ENCODE data around the gene RAPGEF1. TPM values are rescaled to one million over a fixed set of nuclear protein-coding genes. Genes with fewer than 3 reads are reported as not detected.

RAPGEF1 gene
- polyA plus RNA-seq, 2 donors, result 9.0 to 11.0 TPM

- H3K9me3 ChIP-seq (ENCODE audit: control insufficient read depth in 2 of 2, insufficient read depth in 1 of 2, low read depth in 1 of 2, low read length in 1 of 2), result no peaks in the 10 kb centered on the region
- H3K27ac ChIP-seq (ENCODE audit: low read depth in 2 of 2, low read length in 1 of 2), result peak overlapping the region; percentile 34 to 67
- 64 to 65% methylated on average over 12 of the region's 12 CpGs for WGBS, 2 donors
These were observed 7.1 kb downstream of the RAPGEF1 start for GRCh38 chr9:131732636-131733289.

GRCh38 chr9:131732061-131732526 lies 7.8 kb downstream of the RAPGEF1 start:
- no peaks in the 10 kb centered on the region for H3K9me3 ChIP-seq (ENCODE audit: control insufficient read depth in 2 of 2, insufficient read depth in 1 of 2, low read depth in 1 of 2, low read length in 1 of 2)
- peaks cover 13 to 27% of the 10 kb centered on the region in 2 donors for H3K4me1 ChIP-seq (ENCODE audit: control insufficient read depth in 2 of 2, insufficient read depth in 2 of 2, low read length in 1 of 2)
- H3K36me3 ChIP-seq (ENCODE audit: control insufficient read depth in 2 of 2, insufficient read depth in 2 of 2, low read length in 1 of 2), result no peaks in the 10 kb centered on the region
- WGBS, 2 donors, result 40 to 63% methylated on average over 8 of the region's 8 CpGs
- peak overlapping the region; percentile 75 to 78 for H3K27ac ChIP-seq (ENCODE audit: low read depth in 2 of 2, low read length in 1 of 2)
- no peaks in the 10 kb centered on the region for H3K27me3 ChIP-seq (ENCODE audit: control insufficient read depth in 1 of 2, insufficient read depth in 2 of 2, low read length in 2 of 2)
- no peak overlapping the region for H3K4me3 ChIP-seq (ENCODE audit: low read depth in 1 of 2, low read length in 2 of 2)

More at GRCh38 chr9:131732636-131733289, 7.1 kb downstream of the RAPGEF1 start:
- H3K27me3 ChIP-seq (ENCODE audit: control insufficient read depth in 1 of 2, insufficient read depth in 2 of 2, low read length in 2 of 2), result no peaks in the 10 kb centered on the region
- H3K4me3 ChIP-seq (ENCODE audit: low read depth in 1 of 2, low read length in 2 of 2), result no peak overlapping the region
- no peaks in the 10 kb centered on the region for H3K36me3 ChIP-seq (ENCODE audit: control insufficient read depth in 2 of 2, insufficient read depth in 2 of 2, low read length in 1 of 2)
- peaks cover 13 to 27% of the 10 kb centered on the region in 2 donors for H3K4me1 ChIP-seq (ENCODE audit: control insufficient read depth in 2 of 2, insufficient read depth in 2 of 2, low read length in 1 of 2)

GRCh38 chr9:131731644-131732043 lies 8.2 kb downstream of the RAPGEF1 start:
- H3K4me3 ChIP-seq (ENCODE audit: low read depth in 1 of 2, low read length in 2 of 2), result no peak overlapping the region
- H3K27me3 ChIP-seq (ENCODE audit: control insufficient read depth in 1 of 2, insufficient read depth in 2 of 2, low read length in 2 of 2), result no peaks in the 10 kb centered on the region
- peak overlapping the region; percentile 75 to 78 for H3K27ac ChIP-seq (ENCODE audit: low read depth in 2 of 2, low read length in 1 of 2)
- WGBS, 2 donors, result 42 to 47% methylated on average over 5 of the region's 5 CpGs
- peaks cover 13 to 26% of the 10 kb centered on the region in 2 donors for H3K4me1 ChIP-seq (ENCODE audit: control insufficient read depth in 2 of 2, insufficient read depth in 2 of 2, low read length in 1 of 2)
- no peaks in the 10 kb centered on the region for H3K9me3 ChIP-seq (ENCODE audit: control insufficient read depth in 2 of 2, insufficient read depth in 1 of 2, low read depth in 1 of 2, low read length in 1 of 2)
- no peaks in the 10 kb centered on the region for H3K36me3 ChIP-seq (ENCODE audit: control insufficient read depth in 2 of 2, insufficient read depth in 2 of 2, low read length in 1 of 2)

GRCh38 chr9:131731237-131731636 lies 8.6 kb downstream of the RAPGEF1 start:
- peaks cover 13 to 22% of the 10 kb centered on the region in 2 donors for H3K4me1 ChIP-seq (ENCODE audit: control insufficient read depth in 2 of 2, insufficient read depth in 2 of 2, low read length in 1 of 2)
- H3K36me3 ChIP-seq (ENCODE audit: control insufficient read depth in 2 of 2, insufficient read depth in 2 of 2, low read length in 1 of 2), result no peaks in the 10 kb centered on the region
- H3K27me3 ChIP-seq (ENCODE audit: control insufficient read depth in 1 of 2, insufficient read depth in 2 of 2, low read length in 2 of 2), result no peaks in the 10 kb centered on the region
- 41 to 43% methylated on average over 7 of the region's 7 CpGs for WGBS, 2 donors
- no peaks in the 10 kb centered on the region for H3K9me3 ChIP-seq (ENCODE audit: control insufficient read depth in 2 of 2, insufficient read depth in 1 of 2, low read depth in 1 of 2, low read length in 1 of 2)
- no peak overlapping the region for H3K4me3 ChIP-seq (ENCODE audit: low read depth in 1 of 2, low read length in 2 of 2)
- H3K27ac ChIP-seq (ENCODE audit: low read depth in 2 of 2, low read length in 1 of 2), result peak overlapping the region; percentile 75 to 78

GRCh38 chr9:131728961-131729360 lies 10.9 kb downstream of the RAPGEF1 start:
- Histone ChIP-seq H3K9me3 (ENCODE audit: control insufficient read depth in 2 of 2, insufficient read depth in 1 of 2, low read depth in 1 of 2, low read length in 1 of 2) (no peaks in the 10 kb centered on the region), H3K36me3 (ENCODE audit: control insufficient read depth in 2 of 2, insufficient read depth in 2 of 2, low read length in 1 of 2) (no peaks in the 10 kb centered on the region)

GRCh38 chr9:131728546-131728910 lies 11.3 kb downstream of the RAPGEF1 start:
- Histone ChIP-seq H3K9me3 (ENCODE audit: control insufficient read depth in 2 of 2, insufficient read depth in 1 of 2, low read depth in 1 of 2, low read length in 1 of 2) (no peaks in the 10 kb centered on the region), H3K27ac (ENCODE audit: low read depth in 2 of 2, low read length in 1 of 2) (peak overlapping the region; percentile 46 to 65), H3K27me3 (ENCODE audit: control insufficient read depth in 1 of 2, insufficient read depth in 2 of 2, low read length in 2 of 2) (no peaks in the 10 kb centered on the region), H3K36me3 (ENCODE audit: control insufficient read depth in 2 of 2, insufficient read depth in 2 of 2, low read length in 1 of 2) (no peaks in the 10 kb centered on the region), H3K4me1 (ENCODE audit: control insufficient read depth in 2 of 2, insufficient read depth in 2 of 2, low read length in 1 of 2) (peaks cover 7 to 12% of the 10 kb centered on the region in 2 donors), H3K4me3 (ENCODE audit: low read depth in 1 of 2, low read length in 2 of 2) (no peak overlapping the region)
- 50 to 55% methylated on average over 4 of the region's 4 CpGs for WGBS, 2 donors

More at GRCh38 chr9:131728961-131729360, 10.9 kb downstream of the RAPGEF1 start:
- Histone ChIP-seq H3K4me1 (ENCODE audit: control insufficient read depth in 2 of 2, insufficient read depth in 2 of 2, low read length in 1 of 2) (peaks cover 7 to 14% of the 10 kb centered on the region in 2 donors), H3K27ac (ENCODE audit: low read depth in 2 of 2, low read length in 1 of 2) (peak overlapping the region in 1 of 2 donors; percentile 86), H3K4me3 (ENCODE audit: low read depth in 1 of 2, low read length in 2 of 2) (no peak overlapping the region), H3K27me3 (ENCODE audit: control insufficient read depth in 1 of 2, insufficient read depth in 2 of 2, low read length in 2 of 2) (no peaks in the 10 kb centered on the region)
- 18 to 28% methylated on average over 2 to 3 of the region's 3 CpGs for WGBS, 2 donors

- Histone ChIP-seq H3K4me1 (ENCODE audit: control insufficient read depth in 2 of 2, insufficient read depth in 2 of 2, low read length in 1 of 2) (peaks cover 7 to 11% of the 10 kb centered on the region in 2 donors), H3K27me3 (ENCODE audit: control insufficient read depth in 1 of 2, insufficient read depth in 2 of 2, low read length in 2 of 2) (no peaks in the 10 kb centered on the region), H3K27ac (ENCODE audit: low read depth in 2 of 2, low read length in 1 of 2) (peak overlapping the region; percentile 46 to 65), H3K4me3 (ENCODE audit: low read depth in 1 of 2, low read length in 2 of 2) (no peak overlapping the region), H3K9me3 (ENCODE audit: control insufficient read depth in 2 of 2, insufficient read depth in 1 of 2, low read depth in 1 of 2, low read length in 1 of 2) (no peaks in the 10 kb centered on the region), H3K36me3 (ENCODE audit: control insufficient read depth in 2 of 2, insufficient read depth in 2 of 2, low read length in 1 of 2) (no peaks in the 10 kb centered on the region)
- 41 to 44% methylated on average over 5 of the region's 5 CpGs for WGBS, 2 donors
These were observed 11.9 kb downstream of the RAPGEF1 start for GRCh38 chr9:131727795-131728545.

GRCh38 chr9:131727184-131727759 lies 12.6 kb downstream of the RAPGEF1 start:
- Histone ChIP-seq H3K9me3 (ENCODE audit: control insufficient read depth in 2 of 2, insufficient read depth in 1 of 2, low read depth in 1 of 2, low read length in 1 of 2) (no peaks in the 10 kb centered on the region), H3K27ac (ENCODE audit: low read depth in 2 of 2, low read length in 1 of 2) (peak overlapping the region; percentile 51 to 65), H3K4me3 (ENCODE audit: low read depth in 1 of 2, low read length in 2 of 2) (no peak overlapping the region), H3K27me3 (ENCODE audit: control insufficient read depth in 1 of 2, insufficient read depth in 2 of 2, low read length in 2 of 2) (no peaks in the 10 kb centered on the region), H3K4me1 (ENCODE audit: control insufficient read depth in 2 of 2, insufficient read depth in 2 of 2, low read length in 1 of 2) (peaks cover 8 to 9% of the 10 kb centered on the region in 2 donors), H3K36me3 (ENCODE audit: control insufficient read depth in 2 of 2, insufficient read depth in 2 of 2, low read length in 1 of 2) (no peaks in the 10 kb centered on the region)
- WGBS, 2 donors, result 36 to 48% methylated on average over 7 of the region's 7 CpGs

GRCh38 chr9:131724683-131725082 lies 15.2 kb downstream of the RAPGEF1 start:
- Histone ChIP-seq H3K4me3 (ENCODE audit: low read depth in 1 of 2, low read length in 2 of 2) (no peak overlapping the region), H3K27ac (ENCODE audit: low read depth in 2 of 2, low read length in 1 of 2) (no peak overlapping the region), H3K27me3 (ENCODE audit: control insufficient read depth in 1 of 2, insufficient read depth in 2 of 2, low read length in 2 of 2) (no peaks in the 10 kb centered on the region), H3K9me3 (ENCODE audit: control insufficient read depth in 2 of 2, insufficient read depth in 1 of 2, low read depth in 1 of 2, low read length in 1 of 2) (no peaks in the 10 kb centered on the region), H3K4me1 (ENCODE audit: control insufficient read depth in 2 of 2, insufficient read depth in 2 of 2, low read length in 1 of 2) (peaks cover 4 to 10% of the 10 kb centered on the region in 2 donors), H3K36me3 (ENCODE audit: control insufficient read depth in 2 of 2, insufficient read depth in 2 of 2, low read length in 1 of 2) (peaks cover 0 to 5% of the 10 kb centered on the region in 2 donors)
- 79 to 83% methylated on average over 2 of the region's 2 CpGs for WGBS, 2 donors
